Measurements from ENCODE around the gene FARP1.
"Not testable (repeated sequence)": the region's sequence is repeated elsewhere in the genome, so short reads cannot be mapped to it uniquely, and the experiment has no call there.

FARP1 gene

GRCh38 chr13:98405690-98406344 lies 262.9 kb downstream of the FARP1 start:
- no peak for DNase-seq

- no peak for DNase-seq
These were observed 263.5 kb downstream of the FARP1 start for GRCh38 chr13:98406427-98406826.

GRCh38 chr13:98406971-98407370 lies 264.1 kb downstream of the FARP1 start:
- no peak for DNase-seq

- no peak for DNase-seq
These were observed 264.7 kb downstream of the FARP1 start for GRCh38 chr13:98407575-98407974.

GRCh38 chr13:98409281-98409680 lies 266.4 kb downstream of the FARP1 start:
- DNase-seq, result no peak

- DNase-seq, result no peak
These were observed 267.7 kb downstream of the FARP1 start for GRCh38 chr13:98410612-98411011.

GRCh38 chr13:98411013-98411412 lies 268.1 kb downstream of the FARP1 start:
- DNase-seq, result no peak

GRCh38 chr13:98411617-98412265 lies 268.8 kb downstream of the FARP1 start:
- DNase-seq, result no peak

GRCh38 chr13:98413278-98413677 lies 270.4 kb downstream of the FARP1 start:
- DNase-seq, result not testable (repeated sequence)

- DNase-seq, result no peak
These were observed 270.9 kb downstream of the FARP1 start for GRCh38 chr13:98413796-98414195.

- no peak for DNase-seq
These were observed 272.6 kb downstream of the FARP1 start for GRCh38 chr13:98415326-98416070.

- no peak for DNase-seq
These were observed 273.5 kb downstream of the FARP1 start for GRCh38 chr13:98416408-98416807.

- no peak for DNase-seq
These were observed 277.1 kb downstream of the FARP1 start for GRCh38 chr13:98419786-98420553.

GRCh38 chr13:98420554-98421175 lies 277.8 kb downstream of the FARP1 start:
- DNase-seq, result no peak

GRCh38 chr13:98422046-98422445 lies 279.2 kb downstream of the FARP1 start:
- no peak for DNase-seq

- no peak for DNase-seq
These were observed 280.5 kb downstream of the FARP1 start for GRCh38 chr13:98423417-98423816.

- no peak for DNase-seq
These were observed 284.6 kb downstream of the FARP1 start for GRCh38 chr13:98427331-98427995.

GRCh38 chr13:98428256-98428966 lies 285.5 kb downstream of the FARP1 start:
- no peak for DNase-seq

- no peak for DNase-seq
These were observed 286.2 kb downstream of the FARP1 start for GRCh38 chr13:98429081-98429480.

GRCh38 chr13:98429531-98429930 lies 286.6 kb downstream of the FARP1 start:
- no peak for DNase-seq

- no peak for DNase-seq
These were observed 287.3 kb downstream of the FARP1 start for GRCh38 chr13:98429977-98430736.

Measured in NCI-H1694 (cell line).